Liver (tissue), 9 donors: Measurements from ENCODE around the gene PLTP. TPM values are rescaled to one million over a fixed set of nuclear protein-coding genes. Genes with fewer than 3 reads are reported as not detected.

Experiments
- DNase-seq: peaks from one replicate; pipeline ENCODE4 v3.0.0-alpha.2; 2017; ENCODE audit warnings: low spot score
- H3K27ac ChIP-seq, 2 donors: one replicate each; pipeline ENCODE4 v1.7.0; 2013; ENCODE audit warnings: inconsistent platforms in 2 of 2, low read length in 2 of 2, control low read depth in 1 of 2, low read depth in 1 of 2, mild to moderate bottlenecking in 1 of 2
- H3K27me3 ChIP-seq, 4 donors: one replicate each; pipeline versions ENCODE4 v1.6.1 to v1.7.0; 2013; ENCODE audit warnings: low read length in 3 of 4, inconsistent platforms in 1 of 4, mild to moderate bottlenecking in 1 of 4, moderate library complexity in 1 of 4; ENCODE audit not compliant: control insufficient read depth in 4 of 4, insufficient read depth in 4 of 4
- H3K36me3 ChIP-seq, 4 donors: one replicate each; pipeline versions ENCODE4 v1.6.1 to v1.7.0; 2013; ENCODE audit warnings: low read length in 3 of 4, mild to moderate bottlenecking in 3 of 4, low read depth in 1 of 4, moderate library complexity in 1 of 4; ENCODE audit not compliant: control insufficient read depth in 4 of 4, insufficient read depth in 3 of 4
- H3K4me1 ChIP-seq, 4 donors: one replicate each; pipeline versions ENCODE4 v1.6.1 to v1.7.0; 2013; ENCODE audit warnings: low read length in 3 of 4, mild to moderate bottlenecking in 3 of 4, moderate library complexity in 1 of 4; ENCODE audit not compliant: control insufficient read depth in 4 of 4, insufficient read depth in 4 of 4
- H3K4me3 ChIP-seq, 3 donors: one replicate each; pipeline versions ENCODE4 v1.6.1 to v1.7.0; 2013; ENCODE audit warnings: low read length in 3 of 3, control low read depth in 1 of 3, low read depth in 1 of 3, mild to moderate bottlenecking in 1 of 3
- H3K9ac ChIP-seq, 2 donors: one replicate each; pipeline ENCODE4 v1.7.0; 2013; ENCODE audit warnings: low read length in 2 of 2, mild to moderate bottlenecking in 2 of 2, moderate library complexity in 2 of 2, control low read depth in 1 of 2, low read depth in 1 of 2
- H3K9me3 ChIP-seq, 4 donors: one replicate each; pipeline versions ENCODE4 v1.6.1 to v1.7.0; 2013; ENCODE audit warnings: low read length in 3 of 4; ENCODE audit not compliant: control insufficient read depth in 4 of 4
- ATF3 ChIP-seq: IDR thresholded peaks from 2 replicates; pipeline ENCODE4 v1.6.1; 2016; ENCODE audit warnings: antibody characterized with exemption
- EGR1 ChIP-seq, 2 donors: IDR thresholded peaks; 2 replicates each; pipeline ENCODE4 v1.6.1; 2016 to 2018; ENCODE audit warnings: antibody characterized with exemption in 2 of 2, low read depth in 2 of 2
- FOXA1 ChIP-seq: IDR thresholded peaks from 2 replicates; pipeline ENCODE4 v1.6.1; 2016; ENCODE audit warnings: antibody characterized with exemption
- FOXA2 ChIP-seq: IDR thresholded peaks from 2 replicates; pipeline ENCODE4 v1.6.1; 2016; ENCODE audit warnings: antibody characterized with exemption
- HNF4A ChIP-seq, 2 donors: conservative IDR thresholded peaks; 2 replicates each; pipeline ENCODE4 v1.6.1; 2016; ENCODE audit warnings: antibody characterized with exemption in 2 of 2, mild to moderate bottlenecking in 2 of 2
- HNF4G ChIP-seq: IDR thresholded peaks from 2 replicates; pipeline ENCODE4 v1.6.1; 2016; ENCODE audit warnings: antibody characterized with exemption
- JUND ChIP-seq, 2 donors: IDR thresholded peaks; 2 replicates each; pipeline ENCODE4 v1.6.1; 2016; ENCODE audit warnings: antibody characterized with exemption in 2 of 2
- NR2F2 ChIP-seq: IDR thresholded peaks from 2 replicates; pipeline ENCODE4 v1.6.1; 2016; ENCODE audit warnings: antibody characterized with exemption
- RAD21 ChIP-seq, 2 donors: IDR thresholded peaks; 2 replicates each; pipeline ENCODE4 v1.6.1; 2016; ENCODE audit warnings: antibody characterized with exemption in 2 of 2, mild to moderate bottlenecking in 2 of 2
- REST ChIP-seq: IDR thresholded peaks from 2 replicates; pipeline ENCODE4 v1.6.1; 2016; ENCODE audit warnings: antibody characterized with exemption, mild to moderate bottlenecking
- SP1 ChIP-seq: IDR thresholded peaks from 2 replicates; pipeline ENCODE4 v1.6.1; 2018; ENCODE audit warnings: antibody characterized with exemption, mild to moderate bottlenecking
- TAF1 ChIP-seq: conservative IDR thresholded peaks from 2 replicates; pipeline ENCODE4 v1.6.1; 2016; ENCODE audit warnings: antibody characterized with exemption, mild to moderate bottlenecking
- YY1 ChIP-seq: IDR thresholded peaks from 2 replicates; pipeline ENCODE4 v1.6.1; 2016; ENCODE audit warnings: antibody characterized with exemption, mild to moderate bottlenecking
- WGBS: extraction: QIAGEN DNeasy Blood & Tissue Kit; methylation state at CpG from one replicate; pipeline ENCODE4 v1.1.7; 2013; 5-methylcytosine and 5-hydroxymethylcytosine counted together
- polyA plus RNA-seq, 2 donors: library from polyadenylated mRNA; stranded (reverse) in 1 of 2; unstranded in 1 of 2; fragments of 200-250 nt in 1 of 2; fragments of >200 nt in 1 of 2; fragmentation: Nextera tagmentation in 1 of 2; extraction: Ambion mirVana in 1 of 2; gene quantifications; one replicate each; pipeline versions ENCODE4 v1.2.1 to v1.2.3, GENCODE V29; 2013 to 2015
- total RNA-seq, 2 donors: library from RNA; depleted of rRNA; stranded (reverse); fragments of >200 nt; gene quantifications; one replicate each; pipeline ENCODE4 v1.2.3, GENCODE V29; 2014
- donor health status: healthy.
- donor health status: healthy.
- donor health status: healthy.
- donor health status: healthy.
- donor health status: healthy.

The PLTP gene
- total and polyA plus RNA-seq, 4 donors, result 22.5 to 69.5 (median 60.7) TPM

GRCh38 chr20:45934586-45935415, 22.8 kb upstream of the PLTP start, which contains the start of gene PCIF1:
PCIF1 (plus strand) TSS chr20:45934683; CDS start chr20:45939000, 4,317 bp downstream.
- Histone ChIP-seq H3K4me3 (peak within 1 kb of the TSS; percentile 71 to 86 (median 80)), H3K36me3 (peaks cover 2 to 26% (median 24%) of the 10 kb centered on the region in 4 donors), H3K27ac (peak within 1 kb of the TSS; percentile 93 to 98), H3K4me1 (peaks cover 7 to 27% (median 18%) of the 10 kb centered on the region in 4 donors), H3K27me3 (no peaks in the 10 kb centered on the region), H3K9ac (peak within 1 kb of the TSS; percentile 95 to 97), H3K9me3 (no peaks in the 10 kb centered on the region)
- peak; percentile 98 for DNase-seq
- WGBS, result under 1% methylated on average over 102 of the region's 102 CpGs
- TF ChIP-seq RAD21 (IDR thresholded peaks at IDR 0.05) (peak; percentile 10 to 34), JUND (IDR thresholded peaks at IDR 0.05) (no peak), NR2F2 (peak; percentile 28), YY1 (peak; percentile 100), SP1 (peak; percentile 59), EGR1 (IDR thresholded peaks at IDR 0.05; ENCODE audit: low read depth in 2 of 2) (no peak), HNF4G (no peak), TAF1 (peak; percentile 57), REST (peak; percentile 56), HNF4A (conservative IDR thresholded peaks at IDR 0.05) (peak; percentile 37 to 58)

- TF ChIP-seq ATF3 (no peak), FOXA1 (no peak), FOXA2 (no peak)
- Histone ChIP-seq H3K36me3 (peaks cover 2 to 19% (median 17%) of the 10 kb centered on the region in 4 donors), H3K9ac (peak overlapping the region; percentile 5 to 69), H3K4me3 (peak overlapping the region; percentile 58 to 71 (median 65)), H3K9me3 (no peaks in the 10 kb centered on the region), H3K4me1 (peaks cover 7 to 27% (median 18%) of the 10 kb centered on the region in 4 donors), H3K27ac (peak overlapping the region; percentile 93 to 98), H3K27me3 (no peaks in the 10 kb centered on the region)
- WGBS, result under 1% methylated on average over 34 of the region's 34 CpGs
- no peak for DNase-seq
Measured at GRCh38 chr20:45934046-45934585, 22.2 kb upstream of the PLTP start.
